Measurements from ENCODE around the gene S100A2.

S100A2 gene

DNA sequence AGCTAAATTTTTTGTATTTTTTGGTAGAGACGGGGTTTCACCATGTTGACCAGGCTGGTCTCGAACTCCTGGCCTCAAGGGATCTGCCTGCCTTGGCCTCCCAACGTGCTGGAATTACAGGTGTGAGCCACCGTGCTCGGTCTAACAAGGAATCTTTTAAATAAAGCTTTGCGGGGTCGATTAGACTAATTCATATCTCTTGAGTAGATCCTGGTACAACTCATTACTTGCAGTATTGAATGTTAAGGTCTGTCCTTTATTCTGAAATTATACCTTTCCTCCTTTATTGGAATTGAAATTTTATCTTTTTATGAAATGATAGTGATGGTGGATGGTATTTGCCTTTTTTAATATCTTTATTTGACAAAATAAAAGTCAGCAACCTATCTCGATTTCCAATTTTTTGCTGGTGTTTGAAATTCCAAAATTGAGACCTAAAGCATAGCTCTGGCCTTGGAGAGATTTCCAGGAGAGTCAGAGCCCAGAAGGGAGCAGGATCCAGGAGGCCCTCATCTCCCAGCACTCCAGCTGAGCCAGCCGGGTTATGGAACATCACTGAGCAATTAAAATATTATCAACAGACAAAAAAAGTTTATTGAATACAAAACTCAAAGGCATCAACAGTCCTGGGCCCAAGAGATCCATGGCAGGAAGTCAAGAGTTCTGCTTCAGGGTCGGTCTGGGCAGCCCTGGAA lies 4.7 kb downstream of the S100A2 start:
- Mint-ChIP-seq H3K36me3 (ENCODE audit: low read depth) (no peaks in the 10 kb centered on the region), H3K27ac (no peak overlapping the region), H3K4me1 (peaks cover 15% of the 10 kb centered on the region), H3K9me3 (no peaks in the 10 kb centered on the region), H3K27me3 (ENCODE audit: low read depth) (no peaks in the 10 kb centered on the region), H3K4me3 (no peak overlapping the region)
- TF ChIP-seq, protein P1, sequence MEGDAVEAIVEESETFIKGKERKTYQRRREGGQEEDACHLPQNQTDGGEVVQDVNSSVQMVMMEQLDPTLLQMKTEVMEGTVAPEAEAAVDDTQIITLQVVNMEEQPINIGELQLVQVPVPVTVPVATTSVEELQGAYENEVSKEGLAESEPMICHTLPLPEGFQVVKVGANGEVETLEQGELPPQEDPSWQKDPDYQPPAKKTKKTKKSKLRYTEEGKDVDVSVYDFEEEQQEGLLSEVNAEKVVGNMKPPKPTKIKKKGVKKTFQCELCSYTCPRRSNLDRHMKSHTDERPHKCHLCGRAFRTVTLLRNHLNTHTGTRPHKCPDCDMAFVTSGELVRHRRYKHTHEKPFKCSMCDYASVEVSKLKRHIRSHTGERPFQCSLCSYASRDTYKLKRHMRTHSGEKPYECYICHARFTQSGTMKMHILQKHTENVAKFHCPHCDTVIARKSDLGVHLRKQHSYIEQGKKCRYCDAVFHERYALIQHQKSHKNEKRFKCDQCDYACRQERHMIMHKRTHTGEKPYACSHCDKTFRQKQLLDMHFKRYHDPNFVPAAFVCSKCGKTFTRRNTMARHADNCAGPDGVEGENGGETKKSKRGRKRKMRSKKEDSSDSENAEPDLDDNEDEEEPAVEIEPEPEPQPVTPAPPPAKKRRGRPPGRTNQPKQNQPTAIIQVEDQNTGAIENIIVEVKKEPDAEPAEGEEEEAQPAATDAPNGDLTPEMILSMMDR (IDR thresholded peaks at IDR 0.05; ENCODE audit: unreplicated experiment in 3 of 3), result no peak

DNA sequence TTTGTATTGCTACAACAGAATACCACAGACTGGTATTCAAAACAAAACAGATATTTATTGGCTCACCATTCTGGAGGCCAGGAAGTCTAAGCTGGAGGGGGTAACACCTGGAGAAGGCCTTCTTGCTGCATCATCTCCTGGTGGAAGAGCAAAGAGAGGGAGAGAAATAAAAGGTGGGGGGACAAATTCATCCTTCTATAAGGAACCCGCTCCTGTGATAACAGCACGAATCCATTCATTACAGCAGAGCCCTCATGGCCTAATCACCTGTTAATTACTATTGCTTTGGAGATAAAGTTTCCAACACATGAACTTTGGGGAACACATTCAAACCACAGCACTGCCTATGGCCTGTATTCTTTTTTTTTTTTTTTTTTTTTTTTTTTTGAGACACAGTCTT lies 5.4 kb downstream of the S100A2 start:
- H3K27me3 Mint-ChIP-seq (ENCODE audit: low read depth), result no peaks in the 10 kb centered on the region
- no peaks in the 10 kb centered on the region for H3K9me3 Mint-ChIP-seq
- H3K4me1 Mint-ChIP-seq, result peaks cover 11% of the 10 kb centered on the region
- no peaks in the 10 kb centered on the region for H3K36me3 Mint-ChIP-seq (ENCODE audit: low read depth)
- TF ChIP-seq, protein P1 (IDR thresholded peaks at IDR 0.05; ENCODE audit: unreplicated experiment in 3 of 3), result no peak
- H3K27ac Mint-ChIP-seq, result peak overlapping the region in 1 of 3 experiments; percentile 56
- H3K4me3 Mint-ChIP-seq, result no peak overlapping the region

DNA sequence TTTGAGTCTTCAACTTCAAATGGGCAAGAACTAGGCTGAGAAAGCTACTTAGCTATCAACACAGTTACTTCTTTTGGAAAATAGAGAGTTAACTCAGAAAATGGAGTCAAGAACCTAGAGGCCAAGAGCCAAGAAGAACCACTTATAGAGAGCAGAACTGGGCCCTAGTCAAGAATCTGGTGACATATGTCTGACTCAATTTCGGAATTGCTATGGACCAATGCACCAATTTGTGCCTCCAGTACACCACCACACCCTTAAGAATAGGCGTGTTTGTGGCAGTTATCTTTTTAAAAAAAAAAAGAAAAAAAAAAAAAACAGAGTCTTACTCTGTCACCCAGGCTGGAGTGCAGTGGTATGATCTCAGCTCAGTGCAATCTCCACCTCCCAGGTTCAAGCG lies 7.8 kb downstream of the S100A2 start:
- TF ChIP-seq, protein P1 (IDR thresholded peaks at IDR 0.05; ENCODE audit: unreplicated experiment in 3 of 3), result no peak
- Mint-ChIP-seq H3K36me3 (ENCODE audit: low read depth) (no peaks in the 10 kb centered on the region), H3K9me3 (no peaks in the 10 kb centered on the region), H3K27me3 (ENCODE audit: low read depth) (no peaks in the 10 kb centered on the region), H3K27ac (no peak overlapping the region), H3K4me1 (peaks cover 22% of the 10 kb centered on the region), H3K4me3 (no peak overlapping the region)

DNA sequence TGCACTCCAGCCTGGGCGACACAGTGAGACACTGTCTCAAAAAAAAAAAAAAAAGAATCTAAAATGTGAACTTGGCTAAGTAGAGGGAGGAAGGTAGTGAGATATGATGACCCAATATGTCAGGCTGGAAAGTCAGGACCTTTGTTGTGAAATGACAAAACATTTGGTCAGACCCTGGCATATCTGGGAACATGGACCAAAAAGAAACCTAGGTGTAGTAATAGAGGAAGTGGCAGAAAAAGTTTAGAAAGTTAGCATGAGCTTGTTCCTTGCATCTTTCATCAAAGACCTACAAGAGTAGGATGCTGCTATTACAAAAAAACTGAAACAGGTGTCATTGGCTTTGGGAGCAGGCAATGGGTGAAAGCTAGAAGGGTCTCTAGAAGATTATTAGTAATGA lies 9.3 kb downstream of the S100A2 start:
- H3K27ac Mint-ChIP-seq, result no peak overlapping the region
- TF ChIP-seq, protein P1 (IDR thresholded peaks at IDR 0.05; ENCODE audit: unreplicated experiment in 3 of 3), result no peak
- no peaks in the 10 kb centered on the region for H3K9me3 Mint-ChIP-seq

DNA sequence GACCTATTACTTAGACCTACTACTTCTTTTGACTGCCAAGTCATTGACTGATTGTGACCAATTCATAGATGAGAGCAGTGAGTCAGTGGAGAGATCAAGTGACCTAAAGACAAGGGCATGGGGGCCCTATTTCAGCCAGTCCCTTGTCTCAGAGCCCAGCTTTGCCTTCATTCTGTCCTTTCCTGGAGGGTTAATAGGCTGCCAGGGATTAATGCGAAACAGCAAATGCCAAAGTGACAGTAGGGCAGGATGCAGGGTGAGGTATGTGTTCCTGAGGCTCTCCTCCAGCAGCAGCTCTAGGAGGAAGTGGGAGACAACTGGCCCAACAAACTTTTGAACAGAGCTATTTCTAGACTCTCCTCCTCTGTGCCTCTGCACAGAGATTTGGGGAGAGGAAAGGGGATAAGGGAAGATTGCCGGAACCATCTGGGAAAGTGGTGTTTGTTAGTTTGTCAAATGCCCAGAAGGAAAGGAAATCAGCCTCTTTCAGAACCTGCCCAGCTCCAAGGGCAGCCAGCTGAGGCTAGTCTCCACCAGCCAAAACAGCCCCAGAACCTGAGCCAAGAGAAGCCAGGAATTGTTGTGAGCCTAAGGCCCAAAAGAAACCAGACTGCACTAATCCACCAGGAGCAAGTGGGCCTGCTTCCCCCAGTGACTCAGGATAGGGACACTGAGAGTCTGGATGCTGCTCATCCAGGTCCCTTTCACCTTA lies 11.7 kb downstream of the S100A2 start:
- Mint-ChIP-seq H3K4me3 (peak overlapping the region in 1 of 3 experiments; percentile 13), H3K9me3 (no peaks in the 10 kb centered on the region), H3K36me3 (ENCODE audit: low read depth) (no peaks in the 10 kb centered on the region), H3K27ac (peak overlapping the region; percentile 65 to 81 (median 73)), H3K4me1 (peaks cover 47% of the 10 kb centered on the region), H3K27me3 (ENCODE audit: low read depth) (no peaks in the 10 kb centered on the region)
- TF ChIP-seq, protein P1 (IDR thresholded peaks at IDR 0.05; ENCODE audit: unreplicated experiment in 3 of 3), result no peak

More for the DNA sequence above, 9.3 kb downstream of the S100A2 start:
- Mint-ChIP-seq H3K4me3 (no peak overlapping the region), H3K36me3 (ENCODE audit: low read depth) (no peaks in the 10 kb centered on the region), H3K4me1 (peaks cover 24% of the 10 kb centered on the region), H3K27me3 (ENCODE audit: low read depth) (no peaks in the 10 kb centered on the region)
